Thymus (tissue), 11 donors: Measurements from ENCODE around the gene DRG2. TPM values are rescaled to one million over a fixed set of nuclear protein-coding genes. Genes with fewer than 3 reads are reported as not detected.

Experiments used
- DNase-seq, 9 donors: peaks; one replicate each; pipeline ENCODE4 v3.0.0-alpha.2; 2013; ENCODE audit warnings: low spot score in 9 of 9, low read depth in 6 of 9, missing footprints in 1 of 9
- H3K27ac ChIP-seq, 2 donors: one replicate each; pipeline ENCODE4 v1.5.1; 2013; ENCODE audit warnings: control low read depth in 1 of 2, low read depth in 1 of 2, low read length in 1 of 2, mild to moderate bottlenecking in 1 of 2, moderate library complexity in 1 of 2
- H3K27me3 ChIP-seq, 2 donors: one replicate each; pipeline ENCODE4 v1.5.1; 2013; ENCODE audit warnings: low read length in 1 of 2; ENCODE audit not compliant: control insufficient read depth in 2 of 2, insufficient read depth in 1 of 2
- H3K36me3 ChIP-seq, 2 donors: one replicate each; pipeline ENCODE4 v1.5.1; 2013; ENCODE audit warnings: low read length in 1 of 2, mild to moderate bottlenecking in 1 of 2, moderate library complexity in 1 of 2; ENCODE audit not compliant: control insufficient read depth in 2 of 2, insufficient read depth in 2 of 2
- H3K4me1 ChIP-seq, 2 donors: one replicate each; pipeline ENCODE4 v1.5.1; 2013; ENCODE audit warnings: low read length in 2 of 2; ENCODE audit not compliant: control insufficient read depth in 2 of 2, insufficient read depth in 2 of 2
- H3K4me3 ChIP-seq, 2 donors: one replicate each; pipeline ENCODE4 v1.5.1; 2013; ENCODE audit warnings: low read length in 2 of 2, control low read depth in 1 of 2, mild to moderate bottlenecking in 1 of 2
- H3K9me3 ChIP-seq, 2 donors: one replicate each; pipeline ENCODE4 v1.5.1; 2013; ENCODE audit warnings: low read length in 1 of 2, mild to moderate bottlenecking in 1 of 2; ENCODE audit not compliant: control insufficient read depth in 2 of 2, insufficient read depth in 1 of 2
- WGBS: extraction: QIAGEN DNeasy Blood & Tissue Kit; methylation state at CpG from one replicate; pipeline ENCODE4 v1.1.7; 2013; 5-methylcytosine and 5-hydroxymethylcytosine counted together
- polyA plus RNA-seq: library from polyadenylated mRNA; stranded (reverse); fragments of 200-250 nt; gene quantifications from one replicate; pipeline ENCODE4 v1.2.3, GENCODE V29; 2013
- total RNA-seq: library from RNA; stranded (reverse); fragments of 120-200 nt; gene quantifications from one replicate; pipeline ENCODE4 v1.2.4, GENCODE V29; 2013
- donor health status: healthy.

Gene DRG2
- total and polyA plus RNA-seq, 2 donors, result 32.4 to 46.4 TPM

DNA sequence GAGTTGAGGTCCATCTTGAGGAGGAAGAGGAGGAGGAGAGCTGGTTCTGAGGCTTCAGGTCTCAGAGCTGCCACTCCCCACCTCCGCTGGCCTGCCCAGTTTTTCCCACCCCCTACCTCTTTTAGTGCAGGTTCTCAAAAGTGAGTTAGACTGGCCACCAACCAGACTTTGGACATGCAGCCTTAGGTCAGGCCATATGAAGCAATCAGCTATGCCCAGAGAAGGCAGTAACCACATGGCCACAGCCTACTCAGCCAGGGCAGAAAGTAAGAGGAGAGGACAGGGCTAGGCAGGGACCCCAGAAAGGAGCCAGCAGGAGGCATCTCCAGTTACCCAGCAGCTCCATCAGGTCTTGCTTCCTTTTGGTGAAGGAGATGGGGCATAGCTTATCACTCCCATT lies 29.8 kb downstream of the DRG2 start:
- no peak for DNase-seq
- 100% methylated on average over 1 of the region's 1 CpG for WGBS
- Histone ChIP-seq H3K4me3 (no peak overlapping the region), H3K27me3 (no peaks in the 10 kb centered on the region), H3K36me3 (no peaks in the 10 kb centered on the region), H3K4me1 (no peaks in the 10 kb centered on the region), H3K27ac (no peak overlapping the region), H3K9me3 (peaks cover 11 to 25% of the 10 kb centered on the region in 2 donors)

DNA sequence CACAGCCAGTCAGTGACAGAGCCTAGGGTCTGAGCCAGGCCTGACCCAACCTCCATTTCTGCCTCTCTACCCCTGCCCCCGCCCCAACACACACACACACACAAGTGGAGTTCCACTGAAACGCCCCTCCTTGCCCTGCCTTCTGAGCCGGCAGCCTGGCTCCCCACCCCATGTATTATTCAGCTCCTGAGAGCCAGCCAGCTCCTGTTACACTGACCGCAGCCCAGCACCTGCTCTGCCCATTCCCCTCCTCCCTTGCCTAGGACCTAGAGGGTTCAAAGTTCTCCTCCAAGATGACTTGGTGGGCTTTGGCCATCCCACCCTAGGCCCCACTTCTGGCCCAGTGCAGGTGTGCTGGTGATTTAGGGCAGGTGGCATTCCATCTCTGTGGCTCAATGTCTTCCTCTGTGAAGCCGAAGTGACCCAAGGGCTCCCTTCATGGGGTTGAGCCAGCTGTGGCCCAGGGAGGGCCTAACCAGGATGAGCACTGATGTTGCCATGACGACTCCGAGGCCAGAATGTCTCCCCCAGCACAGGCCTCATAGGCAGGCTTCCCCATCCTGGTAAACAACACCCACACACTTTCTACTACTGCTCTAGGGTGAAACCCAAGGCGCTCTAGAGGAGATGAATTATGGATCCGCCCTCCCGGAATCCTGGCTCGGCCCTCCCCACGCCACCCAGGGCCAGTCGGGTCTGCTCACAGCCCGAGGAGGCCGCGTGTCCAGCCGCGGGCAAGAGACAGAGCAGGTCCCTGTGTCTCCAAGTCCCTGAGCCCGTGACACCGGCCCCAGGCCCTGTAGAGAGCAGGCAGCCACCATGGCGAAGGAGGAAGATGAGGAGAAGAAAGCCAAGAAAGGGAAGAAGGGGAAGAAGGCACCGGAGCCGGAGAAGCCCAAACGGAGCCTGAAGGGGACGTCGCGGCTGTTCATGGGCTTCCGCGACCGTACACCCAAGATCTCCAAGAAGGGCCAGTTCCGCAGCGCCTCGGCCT lies 30.5 kb downstream of the DRG2 start:
- H3K27me3 ChIP-seq, result no peaks in the 10 kb centered on the region
- peaks cover 11 to 25% of the 10 kb centered on the region in 2 donors for H3K9me3 ChIP-seq
- no peak overlapping the region for H3K4me3 ChIP-seq
- H3K27ac ChIP-seq, result no peak overlapping the region
- no peaks in the 10 kb centered on the region for H3K4me1 ChIP-seq
- H3K36me3 ChIP-seq, result no peaks in the 10 kb centered on the region
- WGBS, result 98% methylated on average over 33 of the region's 33 CpGs
- DNase-seq, result no peak

DNA sequence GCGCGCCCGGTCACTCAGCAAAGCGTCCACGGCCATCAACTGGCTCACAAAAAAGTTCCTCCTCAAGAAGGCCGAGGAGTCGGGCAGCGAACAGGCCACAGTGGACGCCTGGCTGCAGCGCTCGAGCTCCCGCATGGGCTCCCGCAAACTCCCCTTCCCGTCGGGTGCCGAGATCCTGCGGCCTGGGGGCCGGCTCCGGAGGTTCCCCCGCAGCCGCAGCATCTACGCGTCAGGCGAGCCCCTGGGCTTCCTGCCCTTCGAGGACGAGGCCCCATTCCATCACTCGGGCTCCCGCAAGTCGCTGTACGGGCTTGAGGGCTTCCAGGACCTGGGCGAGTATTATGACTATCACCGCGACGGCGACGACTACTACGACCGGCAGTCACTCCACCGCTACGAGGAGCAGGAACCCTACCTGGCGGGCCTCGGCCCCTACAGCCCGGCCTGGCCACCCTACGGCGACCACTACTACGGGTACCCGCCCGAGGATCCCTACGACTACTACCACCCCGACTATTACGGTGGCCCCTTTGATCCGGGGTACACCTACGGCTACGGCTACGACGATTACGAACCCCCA lies 31.5 kb downstream of the DRG2 start:
- Histone ChIP-seq H3K4me3 (no peak overlapping the region), H3K9me3 (peaks cover 11 to 25% of the 10 kb centered on the region in 2 donors), H3K4me1 (no peaks in the 10 kb centered on the region), H3K27me3 (no peaks in the 10 kb centered on the region), H3K36me3 (no peaks in the 10 kb centered on the region), H3K27ac (no peak overlapping the region)
- no peak for DNase-seq
- WGBS, result 98% methylated on average over 57 of the region's 57 CpGs

DNA sequence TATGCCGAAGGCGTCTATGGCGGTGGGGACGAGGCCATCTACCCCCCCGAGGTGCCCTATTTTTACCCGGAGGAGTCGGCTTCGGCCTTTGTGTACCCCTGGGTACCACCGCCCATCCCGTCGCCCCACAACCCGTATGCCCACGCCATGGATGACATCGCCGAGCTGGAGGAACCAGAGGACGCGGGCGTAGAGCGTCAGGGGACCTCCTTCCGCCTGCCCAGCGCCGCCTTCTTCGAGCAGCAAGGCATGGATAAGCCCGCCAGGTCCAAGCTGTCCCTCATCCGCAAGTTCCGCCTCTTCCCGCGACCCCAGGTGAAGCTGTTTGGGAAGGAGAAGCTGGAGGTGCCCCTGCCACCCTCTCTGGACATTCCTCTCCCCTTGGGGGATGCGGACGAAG lies 32.2 kb downstream of the DRG2 start:
- H3K27ac ChIP-seq, result no peak overlapping the region
- no peak overlapping the region for H3K4me3 ChIP-seq
- DNase-seq, result no peak
- 98% methylated on average over 30 of the region's 30 CpGs for WGBS
- H3K27me3 ChIP-seq, result no peaks in the 10 kb centered on the region
- no peaks in the 10 kb centered on the region for H3K36me3 ChIP-seq
- peaks cover 11 to 25% of the 10 kb centered on the region in 2 donors for H3K9me3 ChIP-seq
- H3K4me1 ChIP-seq, result no peaks in the 10 kb centered on the region

DNA sequence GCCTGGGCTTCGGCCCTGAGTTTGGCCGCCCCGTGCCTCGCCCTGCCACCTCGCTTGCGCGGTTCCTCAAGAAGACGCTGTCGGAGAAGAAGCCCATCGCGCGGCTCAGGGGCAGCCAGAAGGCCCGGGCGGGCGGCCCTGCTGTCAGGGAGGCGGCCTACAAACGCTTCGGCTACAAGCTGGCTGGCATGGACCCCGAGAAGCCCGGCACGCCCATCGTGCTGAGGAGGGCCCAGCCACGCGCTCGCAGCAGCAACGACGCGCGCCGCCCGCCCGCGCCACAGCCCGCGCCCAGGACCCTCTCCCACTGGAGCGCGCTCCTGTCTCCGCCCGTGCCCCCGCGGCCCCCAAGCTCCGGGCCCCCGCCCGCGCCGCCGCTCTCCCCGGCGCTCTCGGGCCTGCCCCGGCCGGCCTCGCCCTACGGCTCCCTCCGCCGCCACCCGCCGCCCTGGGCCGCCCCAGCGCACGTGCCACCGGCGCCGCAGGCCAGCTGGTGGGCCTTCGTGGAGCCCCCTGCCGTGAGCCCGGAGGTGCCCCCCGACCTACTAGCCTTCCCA lies 32.8 kb downstream of the DRG2 start:
- no peak for DNase-seq
- H3K27me3 ChIP-seq, result no peaks in the 10 kb centered on the region
- H3K9me3 ChIP-seq, result peaks cover 11 to 25% of the 10 kb centered on the region in 2 donors
- no peak overlapping the region for H3K4me3 ChIP-seq
- no peaks in the 10 kb centered on the region for H3K36me3 ChIP-seq
- WGBS, result 97% methylated on average over 68 of the region's 68 CpGs
- no peaks in the 10 kb centered on the region for H3K4me1 ChIP-seq
- H3K27ac ChIP-seq, result no peak overlapping the region

DNA sequence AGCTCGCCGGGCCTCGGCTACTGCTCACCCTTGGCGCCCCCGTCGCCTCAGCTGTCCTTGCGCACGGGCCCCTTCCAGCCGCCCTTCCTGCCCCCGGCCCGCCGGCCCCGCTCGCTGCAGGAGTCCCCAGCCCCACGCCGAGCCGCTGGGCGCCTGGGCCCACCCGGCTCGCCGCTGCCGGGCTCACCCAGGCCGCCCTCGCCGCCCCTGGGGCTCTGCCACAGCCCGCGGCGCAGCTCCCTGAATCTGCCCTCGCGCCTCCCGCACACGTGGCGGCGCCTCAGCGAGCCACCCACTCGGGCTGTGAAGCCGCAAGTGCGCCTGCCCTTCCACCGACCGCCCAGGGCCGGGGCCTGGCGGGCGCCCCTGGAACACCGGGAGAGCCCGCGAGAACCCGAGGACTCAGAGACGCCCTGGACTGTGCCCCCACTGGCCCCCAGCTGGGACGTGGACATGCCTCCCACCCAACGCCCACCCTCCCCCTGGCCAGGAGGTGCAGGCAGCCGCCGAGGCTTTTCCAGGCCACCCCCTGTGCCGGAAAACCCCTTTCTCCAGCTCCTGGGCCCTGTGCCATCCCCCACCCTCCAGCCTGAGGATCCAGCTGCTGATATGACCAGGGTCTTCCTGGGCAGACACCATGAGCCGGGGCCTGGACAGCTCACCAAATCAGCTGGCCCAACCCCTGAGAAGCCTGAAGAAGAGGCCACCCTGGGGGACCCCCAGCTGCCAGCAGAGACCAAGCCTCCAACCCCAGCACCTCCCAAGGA lies 33.6 kb downstream of the DRG2 start:
- no peak for DNase-seq
- no peaks in the 10 kb centered on the region for H3K27me3 ChIP-seq
- H3K4me1 ChIP-seq, result no peaks in the 10 kb centered on the region
- 96% methylated on average over 54 of the region's 54 CpGs for WGBS
- peaks cover 11 to 25% of the 10 kb centered on the region in 2 donors for H3K9me3 ChIP-seq
- H3K27ac ChIP-seq, result no peak overlapping the region
- no peak overlapping the region for H3K4me3 ChIP-seq
- H3K36me3 ChIP-seq, result no peaks in the 10 kb centered on the region

DNA sequence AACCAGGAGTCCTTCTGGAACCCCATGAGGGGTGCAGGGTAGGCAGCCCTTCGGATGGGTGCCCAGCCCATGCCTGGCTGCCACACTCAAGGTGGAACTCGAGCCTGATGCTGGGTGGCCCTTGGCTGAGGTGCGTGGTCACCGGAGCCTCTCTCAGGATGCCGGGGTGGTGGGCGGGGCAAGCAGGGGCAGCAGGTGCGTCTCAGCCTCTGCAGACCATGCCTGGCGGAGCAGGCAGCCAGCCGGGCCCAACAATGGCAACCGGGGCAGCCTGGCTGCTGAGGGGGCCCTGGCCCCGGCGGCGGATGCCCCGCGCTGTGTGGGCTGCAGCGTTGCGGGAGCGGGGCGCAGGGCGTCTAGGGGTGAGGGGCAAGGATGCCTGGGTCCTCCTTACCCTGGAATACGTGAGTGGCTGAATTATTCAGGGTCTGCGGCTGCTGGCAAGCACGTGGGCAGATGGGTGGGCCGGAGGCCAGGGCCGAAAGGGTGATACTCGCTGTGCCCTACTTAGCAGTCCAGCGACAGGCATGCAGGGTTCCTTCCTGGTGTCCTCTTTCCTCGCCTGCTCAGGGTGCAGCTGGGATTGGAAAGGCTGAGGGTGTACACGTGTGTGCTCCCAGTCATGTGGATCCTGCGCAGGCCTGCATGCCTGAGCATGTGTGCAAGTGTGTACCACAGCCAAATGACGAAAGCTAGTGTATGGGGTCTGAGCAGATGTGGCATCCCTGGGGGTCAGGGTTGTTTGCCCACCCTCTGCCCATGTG lies 35.4 kb downstream of the DRG2 start:
- Histone ChIP-seq H3K27me3 (no peaks in the 10 kb centered on the region), H3K36me3 (no peaks in the 10 kb centered on the region), H3K9me3 (peaks cover 11 to 24% of the 10 kb centered on the region in 2 donors), H3K4me1 (no peaks in the 10 kb centered on the region), H3K4me3 (no peak overlapping the region), H3K27ac (no peak overlapping the region)
- WGBS, result 94% methylated on average over 31 of the region's 31 CpGs
- no peak for DNase-seq

DNA sequence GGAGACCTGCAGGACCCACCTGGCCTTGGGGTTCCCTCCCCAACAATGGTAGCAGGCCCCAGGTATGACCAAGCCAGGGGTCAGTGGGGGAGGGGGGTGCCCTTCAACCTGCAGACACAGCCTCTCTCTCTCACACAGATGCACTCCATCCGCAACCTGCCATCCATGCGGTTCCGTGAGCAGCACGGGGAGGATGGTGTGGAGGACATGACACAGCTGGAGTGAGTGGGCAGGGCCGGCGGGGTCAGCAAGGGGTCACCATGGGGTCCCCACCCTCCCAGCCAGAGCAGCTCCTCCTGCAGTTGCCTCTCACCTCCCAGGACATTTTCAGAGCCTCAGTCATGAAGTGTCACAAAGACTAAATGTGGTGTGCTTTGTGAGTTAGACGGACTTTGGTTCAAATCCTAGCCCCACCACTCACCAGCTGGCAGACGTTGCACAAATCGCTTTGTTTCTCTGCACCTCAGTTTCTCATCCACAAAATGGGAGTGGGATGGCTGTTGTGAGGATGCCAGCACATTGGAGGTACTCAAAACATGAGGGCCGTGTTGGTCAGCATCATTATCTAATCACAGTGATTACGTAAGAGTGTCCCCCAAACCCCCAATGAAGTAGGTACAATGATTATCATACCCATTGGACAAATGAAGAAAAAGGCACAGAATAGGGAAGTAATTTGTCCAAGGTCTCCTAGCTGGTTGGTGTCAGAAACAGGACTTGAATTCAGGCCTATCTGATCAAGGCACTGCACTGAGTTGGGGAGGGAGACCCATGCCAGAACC lies 36.8 kb downstream of the DRG2 start:
- Histone ChIP-seq H3K4me1 (no peaks in the 10 kb centered on the region), H3K4me3 (no peak overlapping the region), H3K9me3 (peaks cover 8 to 10% of the 10 kb centered on the region in 2 donors), H3K36me3 (no peaks in the 10 kb centered on the region), H3K27ac (no peak overlapping the region), H3K27me3 (no peaks in the 10 kb centered on the region)
- no peak for DNase-seq
- whole genome bisulfite sequencing, result 95% methylated on average over 11 of the region's 11 CpGs
